PFSK-1 (cell line): Measurements from ENCODE around the gene CHIC2.

Experiments used
- FOXP2 ChIP-seq: optimal IDR thresholded peaks from 2 replicates; pipeline ENCODE3; 2011; ENCODE audit warnings: borderline replicate concordance, control low read depth, inconsistent platforms; ENCODE audit not compliant: insufficient read depth; ENCODE audit errors: extremely low read length, extremely low read depth
- POLR2AphosphoS5 ChIP-seq: IDR thresholded peaks from 2 replicates; pipeline ENCODE4 v1.6.1; 2012; ENCODE audit warnings: low read depth, mild to moderate bottlenecking, control low read depth, low read length, moderate library complexity
- SIN3A ChIP-seq: IDR thresholded peaks from 2 replicates; pipeline ENCODE4 v1.6.1; 2012; ENCODE audit warnings: mild to moderate bottlenecking, low read length, moderate library complexity, borderline replicate concordance; ENCODE audit not compliant: insufficient read depth
- TAF1 ChIP-seq: IDR thresholded peaks from 2 replicates; pipeline ENCODE4 v1.6.1; 2012; ENCODE audit warnings: low read length, control low read depth, borderline replicate concordance; ENCODE audit not compliant: insufficient read depth
- TF ChIP-seq, protein P1 (sequence below), 2 experiments: IDR thresholded peaks; 2 replicates each; pipeline versions ENCODE4 v1.6.1 to v1.8.0; 2011 to 2012; ENCODE audit warnings: low read depth in 2 of 2, low read length in 2 of 2, control low read depth in 1 of 2, inconsistent platforms in 1 of 2, mild to moderate bottlenecking in 1 of 2, moderate library complexity in 1 of 2; ENCODE audit not compliant: insufficient read depth in 1 of 2

Gene CHIC2

DNA sequence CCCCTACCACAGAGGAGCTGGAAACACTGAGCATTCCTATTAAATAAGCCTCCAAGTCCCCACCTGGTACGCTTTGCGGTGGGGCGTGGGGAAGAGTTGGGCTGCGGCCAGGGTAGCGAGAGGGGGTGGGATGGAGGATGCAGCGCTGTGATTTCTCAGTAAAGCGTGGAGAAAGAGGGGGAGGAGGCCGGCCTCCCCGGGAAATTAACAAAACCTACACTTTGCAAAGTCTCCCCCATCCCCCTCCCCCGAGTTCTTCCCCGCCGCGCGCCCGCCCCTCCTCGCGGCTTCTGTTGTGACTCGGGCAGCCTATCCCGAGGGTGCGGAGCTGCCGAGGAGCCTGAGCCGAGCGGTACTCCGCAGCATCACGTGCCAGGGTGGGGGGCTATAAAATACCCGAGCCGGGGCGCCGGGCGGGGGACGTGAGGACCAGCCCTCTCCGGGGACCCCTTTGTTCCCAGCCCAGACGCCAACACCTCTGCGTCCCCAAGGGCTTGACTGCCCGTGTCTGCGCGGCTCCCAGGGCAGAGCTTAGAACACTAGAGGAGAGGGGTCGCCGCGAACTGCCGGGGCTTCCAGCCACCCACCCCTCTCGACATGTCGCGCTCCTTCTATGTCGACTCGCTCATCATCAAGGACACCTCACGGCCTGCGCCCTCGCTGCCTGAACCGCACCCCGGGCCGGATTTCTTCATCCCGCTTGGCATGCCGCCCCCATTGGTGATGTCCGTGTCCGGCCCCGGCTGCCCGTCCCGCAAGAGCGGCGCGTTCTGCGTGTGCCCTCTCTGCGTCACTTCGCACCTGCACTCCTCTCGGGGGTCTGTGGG is 35.6 kb upstream of the CHIC2 start, which contains the start of gene GSX2:
GSX2 (plus strand) TSS at position 416 of the 827 bp plus-strand sequence; CDS start at position 598, 182 bp downstream.
- TF ChIP-seq TAF1 = no peak
- TF ChIP-seq SIN3A = no peak
- TF ChIP-seq, protein P1, sequence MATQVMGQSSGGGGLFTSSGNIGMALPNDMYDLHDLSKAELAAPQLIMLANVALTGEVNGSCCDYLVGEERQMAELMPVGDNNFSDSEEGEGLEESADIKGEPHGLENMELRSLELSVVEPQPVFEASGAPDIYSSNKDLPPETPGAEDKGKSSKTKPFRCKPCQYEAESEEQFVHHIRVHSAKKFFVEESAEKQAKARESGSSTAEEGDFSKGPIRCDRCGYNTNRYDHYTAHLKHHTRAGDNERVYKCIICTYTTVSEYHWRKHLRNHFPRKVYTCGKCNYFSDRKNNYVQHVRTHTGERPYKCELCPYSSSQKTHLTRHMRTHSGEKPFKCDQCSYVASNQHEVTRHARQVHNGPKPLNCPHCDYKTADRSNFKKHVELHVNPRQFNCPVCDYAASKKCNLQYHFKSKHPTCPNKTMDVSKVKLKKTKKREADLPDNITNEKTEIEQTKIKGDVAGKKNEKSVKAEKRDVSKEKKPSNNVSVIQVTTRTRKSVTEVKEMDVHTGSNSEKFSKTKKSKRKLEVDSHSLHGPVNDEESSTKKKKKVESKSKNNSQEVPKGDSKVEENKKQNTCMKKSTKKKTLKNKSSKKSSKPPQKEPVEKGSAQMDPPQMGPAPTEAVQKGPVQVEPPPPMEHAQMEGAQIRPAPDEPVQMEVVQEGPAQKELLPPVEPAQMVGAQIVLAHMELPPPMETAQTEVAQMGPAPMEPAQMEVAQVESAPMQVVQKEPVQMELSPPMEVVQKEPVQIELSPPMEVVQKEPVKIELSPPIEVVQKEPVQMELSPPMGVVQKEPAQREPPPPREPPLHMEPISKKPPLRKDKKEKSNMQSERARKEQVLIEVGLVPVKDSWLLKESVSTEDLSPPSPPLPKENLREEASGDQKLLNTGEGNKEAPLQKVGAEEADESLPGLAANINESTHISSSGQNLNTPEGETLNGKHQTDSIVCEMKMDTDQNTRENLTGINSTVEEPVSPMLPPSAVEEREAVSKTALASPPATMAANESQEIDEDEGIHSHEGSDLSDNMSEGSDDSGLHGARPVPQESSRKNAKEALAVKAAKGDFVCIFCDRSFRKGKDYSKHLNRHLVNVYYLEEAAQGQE (IDR thresholded peaks at IDR 0.05; ENCODE audit: insufficient read depth in 1 of 2, low read depth in 2 of 2, low read length in 2 of 2) = no peak
- TF ChIP-seq POLR2AphosphoS5 = no peak
- TF ChIP-seq FOXP2 = no peak

DNA sequence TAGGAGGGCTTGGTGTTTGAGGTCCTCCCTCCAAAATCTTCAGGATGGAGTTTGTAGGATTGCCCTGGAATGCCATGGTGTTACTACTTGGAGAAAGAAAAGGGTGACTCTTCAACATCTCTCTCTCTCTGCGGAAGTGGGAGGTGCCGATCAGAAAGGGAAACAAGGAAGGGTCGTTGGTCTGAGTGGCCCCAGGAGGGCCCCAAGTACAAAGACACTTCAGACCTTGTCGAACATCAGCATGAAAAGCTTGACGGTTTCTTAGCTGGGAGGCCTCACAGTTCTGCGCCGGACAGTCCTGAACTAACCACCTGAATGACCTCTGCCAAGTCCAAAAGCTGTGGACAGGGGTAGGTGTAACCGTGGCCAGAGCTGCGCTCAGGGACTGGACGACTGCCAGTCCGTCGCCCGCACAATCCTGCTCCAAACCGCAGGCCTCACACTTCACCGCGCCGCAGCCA is 34.9 kb upstream of the CHIC2 start:
- no peak for TF ChIP-seq FOXP2
- TF ChIP-seq TAF1 = no peak
- TF ChIP-seq POLR2AphosphoS5 = no peak
- TF ChIP-seq SIN3A = no peak
- TF ChIP-seq, protein P1 (IDR thresholded peaks at IDR 0.05; ENCODE audit: insufficient read depth in 1 of 2, low read depth in 2 of 2, low read length in 2 of 2) = no peak

DNA sequence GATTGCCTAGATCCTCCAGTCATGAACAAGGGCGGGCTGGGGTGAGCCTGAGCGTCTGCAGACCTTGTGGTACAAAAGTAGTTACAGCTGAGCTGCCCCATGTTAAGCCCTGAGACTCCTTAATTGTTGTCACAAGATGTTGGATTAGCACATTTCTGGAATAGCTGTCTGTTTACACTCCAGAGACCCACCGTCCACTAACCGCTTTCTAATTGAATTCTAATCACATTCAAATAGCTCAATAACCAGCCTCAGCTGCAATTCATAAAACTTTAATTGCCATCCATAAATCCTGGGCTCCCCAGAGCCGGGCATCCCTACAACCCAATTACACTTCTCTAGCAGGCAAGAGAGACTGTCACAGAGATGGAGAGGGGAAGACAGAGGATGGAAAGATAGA is 34.0 kb upstream of the CHIC2 start:
- TF ChIP-seq, protein P1 (IDR thresholded peaks at IDR 0.05; ENCODE audit: insufficient read depth in 1 of 2, low read depth in 2 of 2, low read length in 2 of 2) = no peak
- TF ChIP-seq POLR2AphosphoS5 = no peak
- TF ChIP-seq FOXP2 = no peak
- no peak for TF ChIP-seq TAF1
- no peak for TF ChIP-seq SIN3A

DNA sequence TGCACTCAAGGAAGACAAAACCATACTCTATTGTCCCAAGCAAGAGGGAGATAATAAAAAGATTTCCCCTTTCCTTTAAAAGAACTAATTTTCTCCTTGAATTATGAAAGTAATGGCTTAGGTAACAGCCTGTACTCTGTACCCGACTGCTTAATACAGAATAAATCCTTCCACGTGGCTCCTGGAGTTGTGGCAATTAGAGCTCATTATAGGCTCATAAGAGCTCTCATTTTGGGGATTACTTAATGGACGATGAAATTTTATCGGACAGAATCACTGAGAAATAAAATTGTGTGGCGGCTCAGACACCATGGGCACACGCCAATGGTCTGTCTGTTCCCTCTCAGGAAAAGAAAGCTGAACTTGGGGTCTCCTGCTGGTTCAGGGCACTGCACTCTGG is 32.7 kb upstream of the CHIC2 start:
- TF ChIP-seq TAF1 = no peak
- no peak for TF ChIP-seq FOXP2
- TF ChIP-seq, protein P1 (IDR thresholded peaks at IDR 0.05; ENCODE audit: insufficient read depth in 1 of 2, low read depth in 2 of 2, low read length in 2 of 2) = no peak
- TF ChIP-seq SIN3A = no peak
